RPMI8226 (cell line): Measurements from ENCODE around the gene NECTIN2.
A peak's percentile ranks its signal among the peaks of the same experiment; 100 is the strongest.
"Not testable (repeated sequence)": the region's sequence is repeated elsewhere in the genome, so short reads cannot be mapped to it uniquely, and the experiment has no call there.

Source experiments
- DNase-seq: peaks from one replicate; pipeline ENCODE4 v3.0.0-alpha.2; 2015

Gene NECTIN2

DNA sequence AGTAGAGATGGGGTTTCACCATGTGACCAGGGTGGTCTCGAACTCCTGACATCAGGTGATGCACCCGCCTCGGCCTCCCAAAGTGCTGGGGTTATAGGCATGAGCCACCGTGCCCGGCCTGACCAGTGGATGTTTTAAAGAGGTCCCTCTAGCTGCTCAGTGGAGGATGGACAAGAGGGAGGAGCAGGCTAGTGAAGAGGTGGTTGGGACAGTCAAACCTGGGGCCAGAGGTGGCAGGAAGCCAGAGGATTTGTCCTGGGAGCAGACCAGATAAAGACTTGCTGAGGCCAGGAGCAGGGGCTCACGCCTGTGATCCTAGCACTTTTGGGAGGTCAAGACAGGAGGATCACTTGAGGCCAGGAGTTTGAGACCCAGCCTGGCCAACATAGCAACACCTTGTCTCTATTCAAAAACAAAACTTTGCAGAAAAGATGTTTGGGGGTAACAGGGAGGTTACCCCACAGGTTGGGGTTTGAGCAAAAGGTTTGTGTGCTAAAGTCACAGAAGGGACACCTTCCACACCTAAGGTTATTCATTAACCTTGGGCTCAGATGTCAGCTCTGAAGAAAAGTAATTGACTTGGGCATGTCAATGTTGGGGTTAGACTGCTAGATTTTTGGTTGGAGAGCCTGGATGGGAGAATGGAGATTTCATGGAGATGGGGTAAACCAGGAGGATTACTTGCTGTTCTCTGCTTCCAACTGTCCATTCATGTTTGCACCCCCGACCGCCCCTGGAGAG, 28.2 kb upstream of the NECTIN2 start:
- no peak for DNase-seq

DNA sequence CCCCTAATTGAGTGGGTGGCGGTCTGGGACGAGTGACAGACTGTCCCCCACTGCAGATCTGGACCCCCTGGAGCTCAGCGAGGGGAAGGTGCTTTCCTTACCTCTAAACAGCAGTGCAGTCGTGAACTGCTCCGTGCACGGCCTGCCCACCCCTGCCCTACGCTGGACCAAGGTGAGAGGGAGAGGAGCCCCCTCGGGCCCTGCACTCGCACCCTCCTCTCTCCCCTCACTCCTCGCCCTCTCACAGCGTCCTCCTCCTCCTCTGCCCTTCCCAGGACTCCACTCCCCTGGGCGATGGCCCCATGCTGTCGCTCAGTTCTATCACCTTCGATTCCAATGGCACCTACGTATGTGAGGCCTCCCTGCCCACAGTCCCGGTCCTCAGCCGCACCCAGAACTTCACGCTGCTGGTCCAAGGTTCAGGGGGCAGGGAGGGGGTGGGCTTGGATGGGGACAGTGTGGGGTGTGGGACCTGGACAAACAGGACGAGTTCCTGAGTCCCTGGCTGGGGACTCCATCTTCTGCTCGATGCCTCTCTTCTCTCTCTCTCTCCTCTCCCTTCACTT, 27.5 kb upstream of the NECTIN2 start:
- no peak for DNase-seq

DNA sequence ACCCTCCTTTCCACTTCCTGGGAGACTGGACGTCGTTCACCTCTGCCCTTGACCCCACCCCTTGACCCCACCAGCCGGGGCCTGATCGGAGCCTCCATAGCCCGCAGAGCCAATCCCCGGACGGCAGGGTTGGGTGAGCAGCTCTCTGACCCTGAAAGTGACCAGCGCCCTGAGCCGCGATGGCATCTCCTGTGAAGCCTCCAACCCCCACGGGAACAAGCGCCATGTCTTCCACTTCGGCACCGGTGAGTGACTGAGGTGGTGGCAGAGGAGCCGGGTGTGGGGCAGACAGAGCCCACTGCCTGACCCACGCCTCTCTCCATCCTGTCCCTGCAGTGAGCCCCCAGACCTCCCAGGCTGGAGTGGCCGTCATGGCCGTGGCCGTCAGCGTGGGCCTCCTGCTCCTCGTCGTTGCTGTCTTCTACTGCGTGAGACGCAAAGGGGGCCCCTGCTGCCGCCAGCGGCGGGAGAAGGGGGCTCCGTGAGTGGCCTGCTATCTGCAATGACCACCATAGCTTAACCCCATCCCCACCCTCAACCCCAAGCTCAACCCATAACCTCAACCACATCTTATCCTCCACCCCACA, 26.8 kb upstream of the NECTIN2 start:
- no peak for DNase-seq

DNA sequence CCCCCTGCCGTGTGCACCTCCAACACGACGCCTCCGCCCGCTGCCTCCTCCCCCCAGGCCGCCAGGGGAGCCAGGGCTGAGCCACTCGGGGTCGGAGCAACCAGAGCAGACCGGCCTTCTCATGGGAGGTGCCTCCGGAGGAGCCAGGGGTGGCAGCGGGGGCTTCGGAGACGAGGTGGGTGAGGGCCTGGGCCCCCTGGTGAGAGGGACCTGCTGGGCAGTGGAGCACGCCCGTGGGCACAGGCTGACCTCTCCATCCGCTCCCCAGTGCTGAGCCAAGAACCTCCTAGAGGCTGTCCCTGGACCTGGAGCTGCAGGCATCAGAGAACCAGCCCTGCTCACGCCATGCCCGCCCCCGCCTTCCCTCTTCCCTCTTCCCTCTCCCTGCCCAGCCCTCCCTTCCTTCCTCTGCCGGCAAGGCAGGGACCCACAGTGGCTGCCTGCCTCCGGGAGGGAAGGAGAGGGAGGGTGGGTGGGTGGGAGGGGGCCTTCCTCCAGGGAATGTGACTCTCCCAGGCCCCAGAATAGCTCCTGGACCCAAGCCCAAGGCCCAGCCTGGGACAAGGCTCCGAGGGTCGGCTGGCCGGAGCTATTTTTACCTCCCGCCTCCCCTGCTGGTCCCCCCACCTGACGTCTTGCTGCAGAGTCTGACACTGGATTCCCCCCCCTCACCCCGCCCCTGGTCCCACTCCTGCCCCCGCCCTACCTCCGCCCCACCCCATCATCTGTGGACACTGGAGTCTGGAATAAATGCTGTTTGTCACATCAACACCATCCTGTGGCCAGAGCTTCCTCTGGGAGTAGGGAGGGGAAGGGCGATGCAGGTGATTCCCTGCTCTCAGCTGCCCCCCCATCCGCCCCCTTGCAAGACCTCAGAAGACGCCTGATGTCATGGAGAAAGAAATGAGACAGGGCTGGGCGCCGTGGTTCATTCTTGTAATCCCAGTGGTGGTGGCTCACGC, 25.2 kb upstream of the NECTIN2 start:
- DNase-seq = no peak

DNA sequence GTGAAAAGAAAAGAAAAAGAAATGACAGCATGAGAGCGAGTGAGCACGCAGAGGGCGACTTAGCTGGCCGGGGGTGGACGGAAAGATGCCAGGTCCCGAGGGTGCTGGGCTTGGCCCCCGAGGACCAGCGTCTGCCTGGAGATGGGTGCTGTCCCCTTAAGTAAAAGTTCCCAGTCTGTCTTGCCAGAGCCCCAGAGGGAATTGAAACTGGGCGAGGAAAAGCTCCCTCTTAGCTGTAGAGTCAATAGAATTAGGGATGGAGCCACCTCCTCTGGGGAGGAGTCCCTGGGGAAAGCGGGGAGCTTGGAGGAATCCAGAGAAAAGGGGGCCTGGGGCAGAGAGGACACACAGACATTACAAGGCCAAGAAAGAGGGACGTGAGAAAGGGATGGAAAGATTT, 23.9 kb upstream of the NECTIN2 start:
- no peak for DNase-seq

DNA sequence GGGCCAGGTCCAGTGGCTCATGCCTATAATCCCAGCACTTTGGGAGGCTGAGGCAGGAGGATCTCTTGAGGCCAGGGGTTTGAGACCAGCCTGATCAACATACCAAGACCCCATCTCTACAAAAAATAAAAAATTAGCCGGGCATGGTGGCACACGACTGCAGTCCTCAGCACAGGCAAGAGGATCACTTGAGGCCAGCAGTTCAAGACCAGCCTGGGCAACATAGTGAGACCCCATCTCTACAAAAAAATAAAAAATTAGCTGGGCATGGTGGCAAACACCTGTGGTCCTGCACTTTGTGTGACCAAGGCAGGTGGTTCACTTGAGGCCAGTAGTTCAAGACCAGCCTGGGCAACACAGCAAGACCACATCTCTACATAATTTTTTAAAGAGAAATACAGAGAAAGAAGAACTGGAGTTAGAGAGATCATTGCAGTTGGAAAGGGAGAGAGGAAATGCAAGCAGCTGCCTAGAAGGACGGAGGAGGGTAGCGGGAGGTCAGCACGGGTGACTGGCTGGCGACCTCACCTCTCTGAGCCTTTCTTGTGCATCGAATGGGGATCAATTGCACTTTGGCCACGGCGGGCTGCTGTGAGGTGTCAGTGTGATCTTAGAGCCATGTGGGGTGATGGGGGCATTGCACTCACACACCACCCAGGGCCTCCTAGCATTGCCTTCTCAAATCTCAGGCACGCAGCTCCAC, 23.3 kb upstream of the NECTIN2 start:
- DNase-seq = no peak

DNA sequence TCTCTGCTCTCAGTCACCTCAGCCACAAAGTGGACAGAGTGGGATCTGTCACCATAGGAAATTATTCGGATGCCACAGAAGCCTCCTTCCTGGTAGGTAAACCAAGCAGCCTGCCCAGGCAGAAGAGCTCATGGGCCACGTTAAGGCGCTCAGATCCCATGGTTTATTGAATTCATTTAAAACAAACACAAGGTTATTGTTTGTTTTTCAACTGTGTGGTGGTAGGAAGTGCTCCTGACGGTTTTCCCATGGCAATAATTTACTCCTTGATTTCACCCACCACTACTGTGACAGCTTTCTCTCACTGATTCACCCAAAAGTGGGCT, 22.8 kb upstream of the NECTIN2 start:
- DNase-seq = no peak

DNA sequence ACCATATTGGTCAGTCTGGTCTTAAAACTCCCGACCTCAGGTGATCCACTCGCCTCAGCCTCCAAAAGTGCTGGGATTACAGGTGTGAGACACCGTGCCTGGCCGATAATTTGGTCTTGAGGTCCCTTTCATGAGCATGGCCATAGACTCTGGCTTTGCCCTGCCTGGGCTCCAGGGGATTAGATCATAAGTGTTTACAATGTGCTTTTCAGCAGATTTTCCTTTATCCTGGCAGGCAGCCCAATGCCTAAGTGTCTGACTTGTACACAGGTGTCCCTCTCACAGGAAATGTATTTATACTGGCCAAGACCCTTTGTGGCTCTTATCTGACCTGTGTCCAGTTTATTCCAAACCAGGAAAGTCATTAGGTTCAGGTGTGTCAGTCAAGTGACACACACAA, 21.3 kb upstream of the NECTIN2 start:
- peak; percentile 93 for DNase-seq

DNA sequence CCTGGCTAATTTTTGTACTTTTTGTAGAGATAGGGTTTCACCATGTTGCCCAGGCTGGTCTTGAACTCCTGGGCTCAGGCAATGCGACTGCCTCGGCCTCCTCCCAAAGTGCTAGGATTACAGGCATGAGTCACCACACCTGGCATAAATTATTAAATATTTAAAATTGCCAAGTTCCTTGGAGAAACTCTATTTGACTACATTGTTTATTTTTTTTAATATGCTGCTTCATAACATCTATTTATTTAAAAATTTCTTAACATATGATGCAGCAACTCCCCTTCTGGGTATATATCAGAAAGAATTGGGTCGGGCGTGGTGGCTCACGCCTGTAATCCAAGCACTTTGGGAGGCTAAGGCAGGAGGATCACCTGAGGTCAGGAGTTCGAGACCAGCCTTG, 13.2 kb upstream of the NECTIN2 start:
- DNase-seq = not testable (repeated sequence)

DNA sequence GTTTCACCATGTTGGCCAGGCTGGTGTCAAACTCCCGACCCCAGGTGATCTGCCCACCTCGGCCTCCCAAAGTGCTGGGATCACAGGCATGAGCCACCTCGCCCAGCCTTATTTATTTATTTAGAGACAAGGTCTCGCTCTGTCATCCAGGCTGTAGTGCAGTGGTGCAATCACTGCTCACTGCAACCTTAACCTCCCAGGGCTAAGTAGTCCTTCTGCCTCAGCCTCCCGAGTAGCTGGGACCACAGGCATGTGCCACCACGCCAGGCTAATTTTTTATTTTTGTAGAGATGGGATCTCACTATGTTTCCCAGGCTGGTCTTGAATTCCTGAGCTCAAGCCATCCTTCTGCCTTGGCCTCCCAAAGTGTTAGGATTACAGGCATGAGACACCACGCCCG, 11.7 kb upstream of the NECTIN2 start:
- DNase-seq = not testable (repeated sequence)

DNA sequence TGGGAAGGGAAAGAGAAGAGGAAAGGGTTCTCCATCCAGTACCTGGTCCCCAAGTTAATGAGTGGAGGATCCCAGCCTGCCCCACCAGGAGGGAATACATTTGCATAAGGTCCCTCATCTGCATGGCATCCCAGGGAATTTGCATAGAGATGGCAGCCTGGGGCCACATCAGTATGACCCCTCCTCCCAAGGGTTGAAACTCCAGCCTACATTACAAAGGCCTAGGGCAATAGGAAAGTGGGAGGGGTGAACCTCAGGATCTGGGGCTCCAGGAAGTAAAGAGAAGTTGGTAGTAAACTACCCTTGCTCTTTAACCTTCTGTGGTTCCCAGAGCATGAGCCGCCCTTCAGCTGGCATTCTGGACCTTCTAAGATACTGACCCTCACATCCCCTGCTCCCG, 6.8 kb upstream of the NECTIN2 start:
- DNase-seq = no peak

DNA sequence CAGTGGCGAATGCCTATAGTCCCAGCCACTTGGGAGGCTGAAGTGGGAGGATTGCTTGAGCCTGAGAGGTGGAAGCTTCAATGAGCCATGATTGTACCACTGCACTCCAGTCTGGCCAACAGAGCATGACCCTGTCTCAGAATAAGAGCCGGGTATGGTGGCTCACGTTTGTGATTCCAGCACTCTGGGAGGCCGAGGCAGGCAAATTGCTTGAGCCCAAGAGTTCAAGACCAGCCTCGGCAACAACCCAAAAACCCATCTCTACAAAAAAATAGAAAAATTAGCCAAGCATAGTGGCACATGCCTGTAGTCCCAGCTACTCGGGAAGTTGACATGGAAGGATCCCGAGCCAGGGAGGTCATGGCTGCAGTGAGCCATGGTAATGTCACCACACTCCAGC, 5.3 kb upstream of the NECTIN2 start:
- DNase-seq = no peak

DNA sequence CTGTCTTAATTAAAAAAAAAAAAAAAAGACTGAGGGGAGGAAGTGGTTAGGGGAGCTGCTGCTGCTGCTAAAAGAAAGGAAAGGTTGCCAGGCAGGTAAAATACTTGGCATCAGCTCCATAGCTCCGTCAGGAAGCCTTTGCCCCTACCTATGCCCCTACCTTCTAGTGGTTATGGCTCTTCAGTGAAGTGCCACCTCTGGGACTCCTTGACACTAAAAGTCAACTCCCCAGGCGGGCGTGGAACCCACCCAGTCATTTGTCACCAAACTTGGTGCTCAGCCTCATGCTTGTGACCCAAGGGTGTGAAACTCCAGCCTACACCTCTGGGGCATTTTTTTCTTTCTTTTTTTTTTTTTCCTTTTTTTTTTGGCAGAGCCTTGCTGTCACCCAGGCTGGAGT, 4.9 kb upstream of the NECTIN2 start:
- DNase-seq = no peak

DNA sequence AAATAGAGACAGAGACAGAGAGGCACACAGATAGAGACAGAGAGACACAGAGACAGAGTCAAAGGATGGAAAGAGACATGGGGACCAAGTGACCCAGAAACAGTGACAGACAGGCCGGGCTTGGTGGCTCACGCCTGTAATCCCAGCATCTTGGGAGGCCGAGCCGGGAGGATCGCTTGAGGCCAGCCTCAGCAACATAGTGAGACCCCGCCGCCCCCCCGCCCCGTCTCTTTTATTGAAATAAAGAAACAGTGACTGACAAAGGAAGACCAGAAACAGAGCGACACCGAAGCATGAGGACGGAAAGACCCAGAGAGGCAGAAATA, 848 bp upstream of the NECTIN2 start:
- no peak for DNase-seq

DNA sequence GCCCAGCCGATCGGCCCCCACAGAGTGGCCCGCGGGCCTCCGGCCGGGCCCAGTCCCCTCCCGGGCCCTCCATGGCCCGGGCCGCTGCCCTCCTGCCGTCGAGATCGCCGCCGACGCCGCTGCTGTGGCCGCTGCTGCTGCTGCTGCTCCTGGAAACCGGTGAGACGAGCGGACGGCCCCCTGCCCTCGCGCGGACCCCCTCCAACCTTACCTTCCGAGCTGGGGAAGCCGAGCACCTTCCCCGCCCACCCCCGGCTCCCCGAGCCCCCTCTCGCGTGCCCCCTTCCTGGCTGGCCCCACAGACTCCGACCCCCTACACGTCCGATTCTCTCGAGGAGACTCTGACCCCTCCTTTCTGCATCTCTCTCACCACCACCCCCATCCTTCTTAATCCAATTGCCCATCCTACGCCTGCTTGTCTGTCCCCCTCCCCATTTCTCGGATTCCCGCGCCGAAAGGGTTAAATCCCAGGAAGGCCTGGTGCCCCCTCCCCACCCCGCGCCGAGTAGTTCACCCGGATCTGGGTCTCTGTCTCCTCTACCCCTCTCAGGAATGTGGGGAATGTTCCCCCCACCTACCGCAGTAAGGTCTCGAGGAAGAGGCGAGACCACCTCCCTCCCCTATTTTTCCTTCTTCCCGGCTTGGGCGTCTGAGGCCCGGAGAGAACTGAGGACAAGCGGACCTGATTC, 502 bp downstream of the NECTIN2 start:
- no peak for DNase-seq

DNA sequence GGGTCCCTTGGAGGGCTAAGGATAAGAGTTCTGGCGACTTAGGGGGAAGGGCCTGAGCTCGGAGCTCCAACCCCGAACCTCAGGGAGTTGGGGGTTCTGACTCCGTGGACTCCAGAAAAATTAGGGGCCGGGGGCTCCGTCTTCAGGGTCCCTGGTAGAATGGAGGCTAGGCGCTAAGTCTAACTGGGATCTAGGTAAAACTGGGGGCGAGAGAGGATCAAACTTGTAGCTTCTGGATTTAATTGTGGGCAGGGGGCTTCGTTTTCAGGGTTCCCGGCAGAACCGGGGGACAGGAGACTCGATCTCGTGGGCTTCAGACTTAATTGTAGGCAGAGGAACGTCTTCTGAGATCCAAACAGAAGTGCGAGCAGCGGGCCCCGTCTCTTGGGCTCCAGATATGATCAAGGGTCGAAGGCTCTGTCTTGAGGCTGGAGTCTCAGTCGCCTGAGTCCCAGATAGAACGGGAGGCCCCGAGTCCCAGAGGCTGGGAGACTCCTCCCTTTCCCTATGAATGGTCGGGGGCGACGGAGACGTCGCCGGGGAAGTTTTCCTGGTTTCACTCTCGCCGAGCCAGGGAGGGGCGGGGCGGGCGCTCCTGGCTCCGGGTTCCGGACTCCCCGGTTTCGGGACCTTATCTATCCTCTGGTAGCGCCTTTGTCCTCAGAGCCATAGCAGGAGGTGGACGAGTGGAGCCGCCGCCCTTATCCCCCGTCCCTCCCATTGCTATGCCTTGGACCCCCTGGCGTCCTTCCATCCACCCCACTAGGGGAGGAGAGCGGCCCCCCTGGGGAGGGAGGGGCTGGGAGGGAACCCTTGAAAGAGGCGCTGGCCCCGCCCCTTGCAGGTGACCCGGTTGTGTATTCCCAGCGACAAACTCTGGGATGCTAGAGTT, 1.3 kb downstream of the NECTIN2 start:
- DNase-seq = no peak

DNA sequence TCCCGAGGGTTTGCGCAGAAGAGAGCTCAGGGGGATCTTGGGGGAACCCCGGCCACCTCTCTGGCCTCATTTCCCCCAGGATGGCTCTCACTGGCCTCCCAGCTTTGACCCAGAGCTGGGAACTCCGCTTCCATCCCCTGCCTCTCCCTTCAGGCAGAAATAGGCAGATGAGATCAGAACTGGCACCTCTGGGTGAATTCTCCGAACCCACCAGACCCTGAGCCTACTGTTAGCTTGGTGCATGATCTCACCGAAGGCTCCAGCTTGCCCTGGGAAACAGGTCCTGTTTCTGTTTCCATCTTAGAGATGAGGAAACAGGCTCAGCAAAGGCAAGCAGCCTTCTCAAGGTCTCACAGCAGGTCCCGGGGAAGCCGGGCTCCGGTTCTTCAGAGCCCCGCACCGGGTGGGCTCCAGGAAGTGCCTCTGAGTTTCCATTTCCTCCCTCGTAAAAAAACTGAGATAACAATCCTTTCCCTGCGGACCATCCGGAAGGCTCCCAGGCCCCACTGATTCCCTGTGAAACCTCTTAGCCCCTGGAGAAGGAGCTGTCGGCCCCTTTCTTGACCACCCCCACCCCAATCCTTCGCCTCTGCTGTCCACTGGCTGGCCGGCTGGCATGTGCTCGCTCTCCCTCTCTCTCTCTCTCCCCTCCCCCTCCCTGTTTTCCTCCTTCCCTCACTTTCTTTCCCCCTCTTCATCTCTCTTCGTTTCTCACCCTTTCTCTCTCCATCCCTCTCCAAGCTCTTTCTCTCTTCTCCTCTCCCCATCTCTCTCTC, 2.1 kb downstream of the NECTIN2 start:
- no peak for DNase-seq

DNA sequence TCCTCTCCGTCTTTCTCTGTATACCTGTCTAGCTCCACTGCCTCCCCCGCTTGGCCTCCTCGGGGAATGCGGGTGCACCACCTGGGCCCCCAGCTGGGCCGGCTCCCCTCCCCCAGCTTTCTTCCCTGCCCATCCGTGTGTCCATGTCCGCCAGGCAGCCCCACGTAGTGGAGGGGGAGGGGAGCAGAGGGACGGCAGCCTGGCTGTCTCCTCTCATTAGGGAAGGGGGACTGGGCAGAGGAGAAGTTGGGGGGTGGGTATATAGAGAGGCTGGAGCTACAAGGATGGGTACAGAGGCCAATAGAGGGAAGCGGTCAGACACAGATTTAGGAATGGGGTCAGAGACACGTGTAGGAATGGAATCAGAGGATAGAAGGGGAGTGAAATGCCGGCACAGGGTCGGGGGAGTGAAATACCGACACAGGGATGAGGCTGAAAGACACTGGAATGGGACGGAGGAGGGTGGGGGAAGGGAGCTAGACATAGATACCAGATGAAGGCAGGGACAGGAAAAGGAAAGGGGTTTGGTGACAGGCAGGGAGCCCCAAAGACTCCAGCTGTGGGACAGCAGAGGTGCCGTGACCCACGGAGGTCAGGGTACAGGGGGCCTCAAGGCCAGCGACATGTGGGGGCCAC, 2.8 kb downstream of the NECTIN2 start:
- no peak for DNase-seq

DNA sequence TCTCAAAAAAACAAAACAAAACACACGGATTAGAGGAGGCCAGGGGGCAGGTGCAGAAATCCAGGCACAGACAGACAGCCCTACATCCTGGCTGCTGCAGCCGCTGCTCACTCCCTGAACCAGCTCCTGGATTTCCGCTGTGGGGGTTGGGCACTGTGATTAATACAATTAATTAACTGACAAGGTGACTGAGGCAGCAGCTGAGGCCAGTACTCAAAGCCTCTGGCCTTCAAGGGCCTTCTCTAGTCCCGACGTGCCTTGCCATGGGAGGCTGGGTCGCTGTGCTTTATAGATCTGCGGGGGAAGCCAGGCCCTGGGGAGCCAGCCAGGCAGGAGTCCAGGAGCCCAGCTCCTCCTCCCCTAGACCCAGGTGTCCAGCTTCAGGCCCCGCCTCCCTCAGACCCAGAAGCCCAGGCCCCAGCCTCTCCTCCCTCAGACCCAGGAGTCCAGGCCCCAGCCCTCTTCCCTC, 4.6 kb downstream of the NECTIN2 start:
- no peak for DNase-seq

DNA sequence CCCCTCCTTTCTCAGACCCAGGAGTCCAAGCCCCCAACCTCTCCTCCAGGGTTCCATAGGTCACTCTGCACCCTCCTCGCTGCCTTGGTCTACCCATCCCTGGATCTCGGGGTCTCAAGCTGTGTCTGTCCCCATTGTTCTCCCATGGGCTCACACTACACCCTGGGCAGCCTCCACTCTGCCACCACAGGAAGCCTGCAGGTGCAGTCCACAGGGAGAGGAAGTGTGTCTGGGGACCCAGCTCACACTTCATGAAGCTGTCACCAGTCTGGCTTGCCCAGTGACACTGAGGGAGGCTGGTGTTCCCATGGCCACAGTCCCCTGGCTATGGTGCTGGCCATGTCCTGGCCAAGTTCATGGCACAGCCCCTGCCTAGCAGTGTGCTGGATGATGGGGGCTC, 5.3 kb downstream of the NECTIN2 start:
- DNase-seq = peak; percentile 29
